K562 (cell line): ENCODE data around the gene PFAS. TPM values are rescaled to one million over a fixed set of nuclear protein-coding genes. Genes with fewer than 3 reads are reported as not detected.
A peak's percentile ranks its signal among the peaks of the same experiment; 100 is the strongest.

Source experiments
- BACH1 ChIP-seq: fragments of 200-800 bp; sonication (Bioruptor generic); IDR thresholded peaks from 2 replicates; pipeline ENCODE4 v1.6.1; 2016; ENCODE audit warnings: missing genetic modification characterization, missing compliant biosample characterization
- BHLHE40 ChIP-seq: IDR thresholded peaks from 2 replicates; pipeline ENCODE4 v1.6.1; 2011; ENCODE audit warnings: low read length, improper control_type of control experiment
- CHD1 ChIP-seq: fragments of 200-600 bp; sonication (generic); IDR thresholded peaks from one replicate; pipeline ENCODE4 v1.6.1; 2012; ENCODE audit warnings: mild to moderate bottlenecking, moderate library complexity, low read length, inconsistent platforms
- DNMT1 ChIP-seq: fragments of 450-650 bp; IDR thresholded peaks from 2 replicates; pipeline ENCODE4 v1.6.1; 2016; ENCODE audit warnings: antibody characterized with exemption, mild to moderate bottlenecking
- EP400 ChIP-seq: fragments of 450-650 bp; IDR thresholded peaks from 2 replicates; pipeline ENCODE4 v1.6.1; 2017; ENCODE audit warnings: antibody characterized with exemption, mild to moderate bottlenecking, moderate library complexity
- KAT7 ChIP-seq: sonication (generic); formaldehyde crosslinking; IDR thresholded peaks from 2 replicates; pipeline ENCODE4 v1.8.0; 2022; ENCODE audit warnings: missing genetic modification reagents, mild to moderate bottlenecking, borderline replicate concordance
- NFATC3 ChIP-seq: fragments of 450-650 bp; IDR thresholded peaks from 2 replicates; pipeline ENCODE4 v1.6.1; 2017; ENCODE audit warnings: mild to moderate bottlenecking
- PKNOX1 ChIP-seq: fragments of 450-650 bp; IDR thresholded peaks from 2 replicates; pipeline ENCODE4 v1.6.1; 2016
- PTBP1 ChIP-seq: fragments of 200-400 bp; formaldehyde crosslinking; IDR thresholded peaks from 2 replicates; pipeline ENCODE4 v1.6.1; 2017; ENCODE audit warnings: low read depth, low read length
- RB1 ChIP-seq: fragments of 450-650 bp; IDR thresholded peaks from 2 replicates; pipeline ENCODE4 v1.6.1; 2017; ENCODE audit warnings: low read depth, mild to moderate bottlenecking
- SOX6 ChIP-seq: fragments of 450-650 bp; IDR thresholded peaks from 2 replicates; pipeline ENCODE4 v1.6.1; 2014; ENCODE audit warnings: mild to moderate bottlenecking
- TFAP4 ChIP-seq: sonication (generic); formaldehyde crosslinking; IDR thresholded peaks from 2 replicates; pipeline ENCODE4 v1.8.0; 2022; ENCODE audit warnings: missing genetic modification reagents, mild to moderate bottlenecking, moderate library complexity, borderline replicate concordance
- ZBTB8A ChIP-seq: fragments of 450-650 bp; IDR thresholded peaks from 2 replicates; pipeline ENCODE4 v1.6.1; 2018; ENCODE audit warnings: mild to moderate bottlenecking, moderate library complexity; ENCODE audit not compliant: partially characterized antibody
- ZNF263 ChIP-seq: sonication (generic); formaldehyde crosslinking; IDR thresholded peaks from 2 replicates; pipeline ENCODE4 v1.8.0; 2022; ENCODE audit warnings: mild to moderate bottlenecking, missing genetic modification reagents, borderline replicate concordance
- ZNF407 ChIP-seq: fragments of 450-650 bp; IDR thresholded peaks from 2 replicates; pipeline ENCODE4 v1.6.1; 2016; ENCODE audit warnings: low read depth
- ZNF449 ChIP-seq: fragments of 250-450 bp; sonication (Bioruptor Pico); IDR thresholded peaks from 2 replicates; pipeline ENCODE4 v1.8.0; 2022; ENCODE audit warnings: moderate library complexity, mild to moderate bottlenecking, inconsistent platforms
- polyA plus RNA-seq, 8 experiments: library from polyadenylated mRNA; depleted of rRNA in 4 of 8; stranded (reverse) in 5 of 8; unstranded in 3 of 8; fragments of >200 nt; fragmentation: Nextera tagmentation in 2 of 8; fragmentation: Illumina TruSeq in 1 of 8; extraction: Ambion mirVana in 2 of 8; extraction: Trizol in 1 of 8; gene quantifications; 2 replicates each; pipeline versions ENCODE4 v1.2.1 to v1.2.3, GENCODE V29; 2011 to 2014; ENCODE audit warnings: inconsistent platforms in 1 of 8, missing spikeins in 1 of 8
- total RNA-seq, 7 experiments: library from RNA; depleted of rRNA in 6 of 7; stranded (reverse); fragments of >200 nt in 6 of 7; fragmentation: Illumina TruSeq in 2 of 7; extraction: Trizol in 2 of 7; gene quantifications; 2 replicates each; pipeline versions ENCODE4 v1.2.1 to v1.2.3, GENCODE V29; 2011 to 2021; ENCODE audit warnings: low replicate concordance in 1 of 7

PFAS gene
- total and polyA plus RNA-seq, 9 of the 15 experiments (the other 6 are each of a cell fraction or from before 2014, with no cell fraction given): 11.6 to 131 (median 43.9) TPM

GRCh38 chr17:8220783-8221662, 28.1 kb upstream of the PFAS start (continued):
- TF ChIP-seq ZNF407 (peak; percentile 47; the same call in 1 of the 2 replicates), BACH1 (tag) (peak; percentile 64; the same call in 1 of the 2 replicates), TFAP4 (CRISPR knock-in tag) (peak; percentile 88), EP400 (peak; percentile 40), ZNF263 (CRISPR knock-in tag) (peak; percentile 35), ZNF449 (CRISPR knock-in tag) (peak; percentile 18; the same call in 1 of the 2 replicates), SOX6 (peak; percentile 73), PTBP1 (no peak), CHD1 (peak; percentile 38), RB1 (peak; percentile 61; the same call in 1 of the 2 replicates), ZBTB8A (peak; percentile 64), DNMT1 (no peak), BHLHE40 (peak; percentile 31), KAT7 (CRISPR knock-in tag) (peak; percentile 8; the same call in 1 of the 2 replicates), NFATC3 (0 out of 2 replicates have a peak, but pooled peaks have one; percentile 21), PKNOX1 (peak; percentile 90)
